Measurements from ENCODE around the gene FKBP5. TPM values are rescaled to one million over a fixed set of nuclear protein-coding genes. Genes with fewer than 3 reads are reported as not detected.

Gene FKBP5
- 10 to 100 TPM; 15.5 to 30.2 (median 27.3) TPM for total RNA-seq
- 18.3 TPM for total RNA-seq (2013)

GRCh38 chr6:35688605-35689322 is at the start of gene FKBP5:
TSS of gene FKBP5 (minus strand) at chr6:35688915. CDS start at chr6:35642824, 46,091 bp downstream.
- Histone ChIP-seq H3K36me3 (ENCODE audit: control insufficient read depth, insufficient read depth, low read length) (no peaks in the 10 kb centered on the region), H3K4me1 (ENCODE audit: control insufficient read depth, insufficient read depth, low read length) (peaks cover 6% of the 10 kb centered on the region), H3K9me3 (ENCODE audit: control insufficient read depth, insufficient read depth, low read length) (no peaks in the 10 kb centered on the region), H3K27ac (ENCODE audit: low read length) (peak within 1 kb of the TSS; percentile 58), H3K4me3 (ENCODE audit: low read length) (peak within 1 kb of the TSS; percentile 67), H3K27me3 (ENCODE audit: control insufficient read depth, insufficient read depth, low read length) (no peaks in the 10 kb centered on the region)
- Mint-ChIP-seq H3K36me3 (no peaks in the 10 kb centered on the region), H3K4me3 (peak within 1 kb of the TSS; percentile 99), H3K27me3 (ENCODE audit: low read depth in 2 of 2) (no peaks in the 10 kb centered on the region), H3K4me1 (peaks cover 17 to 22% of the 10 kb centered on the region in 2 donors), H3K9me3 (no peaks in the 10 kb centered on the region), H3K27ac (peak within 1 kb of the TSS; percentile 84 to 96)
- WGBS (ENCODE audit: insufficient coverage) = 2% methylated on average over 80 of the region's 80 CpGs
- peak; percentile 89 to 92 for DNase-seq
- intact Hi-C loops (cut with micrococcal nuclease) = loop anchor here (1.0 to 2.0 kb wide), 2 partner anchors 20 to 40 kb away; no protein-coding TSS in a partner anchor
- peak; percentile 94 to 98 (median 95) for ATAC-seq
- TF ChIP-seq, protein P1, sequence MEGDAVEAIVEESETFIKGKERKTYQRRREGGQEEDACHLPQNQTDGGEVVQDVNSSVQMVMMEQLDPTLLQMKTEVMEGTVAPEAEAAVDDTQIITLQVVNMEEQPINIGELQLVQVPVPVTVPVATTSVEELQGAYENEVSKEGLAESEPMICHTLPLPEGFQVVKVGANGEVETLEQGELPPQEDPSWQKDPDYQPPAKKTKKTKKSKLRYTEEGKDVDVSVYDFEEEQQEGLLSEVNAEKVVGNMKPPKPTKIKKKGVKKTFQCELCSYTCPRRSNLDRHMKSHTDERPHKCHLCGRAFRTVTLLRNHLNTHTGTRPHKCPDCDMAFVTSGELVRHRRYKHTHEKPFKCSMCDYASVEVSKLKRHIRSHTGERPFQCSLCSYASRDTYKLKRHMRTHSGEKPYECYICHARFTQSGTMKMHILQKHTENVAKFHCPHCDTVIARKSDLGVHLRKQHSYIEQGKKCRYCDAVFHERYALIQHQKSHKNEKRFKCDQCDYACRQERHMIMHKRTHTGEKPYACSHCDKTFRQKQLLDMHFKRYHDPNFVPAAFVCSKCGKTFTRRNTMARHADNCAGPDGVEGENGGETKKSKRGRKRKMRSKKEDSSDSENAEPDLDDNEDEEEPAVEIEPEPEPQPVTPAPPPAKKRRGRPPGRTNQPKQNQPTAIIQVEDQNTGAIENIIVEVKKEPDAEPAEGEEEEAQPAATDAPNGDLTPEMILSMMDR (IDR thresholded peaks at IDR 0.05) = no peak

DNA sequence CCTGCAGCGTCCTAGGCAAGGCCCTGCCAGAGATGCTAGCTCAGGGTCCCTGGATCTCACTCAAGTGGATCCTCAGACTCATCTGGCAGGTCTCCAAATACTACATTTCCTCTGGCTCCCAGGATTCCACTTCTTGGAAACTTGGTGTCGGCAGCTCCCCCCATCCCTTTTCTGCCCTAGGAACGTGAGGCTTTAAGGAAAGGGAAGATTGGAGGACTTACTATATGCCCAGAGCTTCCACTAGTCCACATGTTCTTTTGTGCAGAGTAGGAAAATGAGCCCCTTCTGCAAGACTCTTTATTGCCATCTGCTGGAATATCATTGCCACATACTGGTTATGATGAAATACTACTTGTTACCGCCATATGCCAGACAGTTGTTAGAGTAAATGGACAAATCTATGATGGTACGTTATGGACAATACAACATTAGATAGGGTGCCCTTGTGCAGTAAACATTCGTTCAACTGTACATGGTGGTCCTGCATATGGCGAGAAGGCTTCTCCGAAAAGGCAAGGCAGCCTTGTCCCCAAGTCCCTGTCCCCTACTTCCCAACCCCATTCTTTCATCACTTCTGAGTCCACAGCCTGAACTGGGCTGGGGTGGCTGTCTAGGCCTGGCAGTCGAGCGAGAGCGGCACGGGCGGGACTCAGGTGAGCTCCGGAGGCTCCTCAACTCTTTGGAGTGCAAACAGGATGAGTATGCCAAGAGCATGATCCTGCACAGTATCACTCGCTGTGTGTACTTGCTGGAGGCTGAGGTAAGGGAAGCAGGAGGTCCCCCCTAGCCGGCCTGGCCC is 48.9 kb upstream of the FKBP5 start:
- peak overlapping the region; percentile 42 to 80 for H3K27ac Mint-ChIP-seq
- H3K4me1 Mint-ChIP-seq = peaks cover 21 to 25% of the 10 kb centered on the region in 2 donors
- Histone ChIP-seq H3K36me3 (ENCODE audit: control insufficient read depth, insufficient read depth, low read length) (no peaks in the 10 kb centered on the region), H3K9me3 (ENCODE audit: control insufficient read depth, insufficient read depth, low read length) (no peaks in the 10 kb centered on the region), H3K4me3 (ENCODE audit: low read length) (no peak overlapping the region), H3K27me3 (ENCODE audit: control insufficient read depth, insufficient read depth, low read length) (no peaks in the 10 kb centered on the region), H3K27ac (ENCODE audit: low read length) (no peak overlapping the region), H3K4me1 (ENCODE audit: control insufficient read depth, insufficient read depth, low read length) (peaks cover 29% of the 10 kb centered on the region)
- H3K36me3 Mint-ChIP-seq = no peaks in the 10 kb centered on the region
- TF ChIP-seq, protein P1 (IDR thresholded peaks at IDR 0.05) = peak; percentile 81
- intact Hi-C loops (cut with micrococcal nuclease) = loop anchor here (1.0 to 5.0 kb wide), 4 partner anchors 154 to 440 kb away; partner anchors contain the start of genes DEF6 and PPARD
- H3K4me3 Mint-ChIP-seq = peak overlapping the region; percentile 35
- DNase-seq (peak in 1 of 2 donors; percentile 82), ATAC-seq (peak; percentile 79 to 82 (median 80))
- H3K27me3 Mint-ChIP-seq (ENCODE audit: low read depth in 2 of 2) = no peaks in the 10 kb centered on the region
- H3K9me3 Mint-ChIP-seq = no peaks in the 10 kb centered on the region
- WGBS (ENCODE audit: insufficient coverage) = 69% methylated on average over 14 of the region's 16 CpGs

DNA sequence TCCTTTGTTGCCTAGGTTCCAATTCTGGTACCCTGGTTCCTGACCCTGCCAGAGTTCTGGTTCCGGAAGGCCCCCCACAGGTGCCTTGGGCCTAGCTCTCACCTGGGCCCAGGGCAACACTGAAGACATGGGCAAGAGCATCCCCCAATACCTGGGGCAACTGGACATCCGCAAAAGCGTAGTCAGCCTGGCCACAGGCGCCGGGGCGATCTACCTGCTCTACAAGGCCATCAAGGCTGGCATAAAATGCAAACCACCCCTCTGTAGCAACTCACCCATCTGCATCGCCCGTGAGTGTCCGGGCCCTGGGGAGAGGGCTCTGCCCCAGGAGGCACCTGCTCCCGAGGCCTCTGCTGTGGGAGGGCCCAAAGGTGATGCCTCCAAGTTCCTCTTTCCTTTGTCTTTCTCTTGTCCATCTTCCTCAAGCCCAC is 48.3 kb upstream of the FKBP5 start, which contains the start of gene ARMC12:
Gene ARMC12 (plus strand): TSS at position 51 of the 431 bp plus-strand sequence. CDS start 77 bp downstream, at position 128.
- intact Hi-C loops (cut with micrococcal nuclease) = loop anchor here (1.0 to 5.0 kb wide), 4 partner anchors 154 to 440 kb away; partner anchors contain the start of genes DEF6 and PPARD
- Histone ChIP-seq H3K27ac (ENCODE audit: low read length) (no peak within 1 kb of the TSS), H3K36me3 (ENCODE audit: control insufficient read depth, insufficient read depth, low read length) (no peaks in the 10 kb centered on the region), H3K27me3 (ENCODE audit: control insufficient read depth, insufficient read depth, low read length) (no peaks in the 10 kb centered on the region), H3K4me3 (ENCODE audit: low read length) (no peak within 1 kb of the TSS), H3K9me3 (ENCODE audit: control insufficient read depth, insufficient read depth, low read length) (no peaks in the 10 kb centered on the region), H3K4me1 (ENCODE audit: control insufficient read depth, insufficient read depth, low read length) (peaks cover 35% of the 10 kb centered on the region)
- DNase-seq (no peak), ATAC-seq (no peak)
- Mint-ChIP-seq H3K9me3 (no peaks in the 10 kb centered on the region), H3K4me3 (peak within 1 kb of the TSS; percentile 35), H3K36me3 (no peaks in the 10 kb centered on the region), H3K4me1 (peaks cover 26 to 31% of the 10 kb centered on the region in 2 donors), H3K27me3 (ENCODE audit: low read depth in 2 of 2) (no peaks in the 10 kb centered on the region), H3K27ac (peak within 1 kb of the TSS; percentile 42 to 80)
- WGBS (ENCODE audit: insufficient coverage) = 92% methylated on average over 10 of the region's 10 CpGs
- TF ChIP-seq, protein P1 (IDR thresholded peaks at IDR 0.05) = no peak
